Gastrocnemius medialis (tissue), 4 donors: Measurements from ENCODE around the gene PPP1R13L. TPM values are rescaled to one million over a fixed set of nuclear protein-coding genes. Genes with fewer than 3 reads are reported as not detected.
"Not testable (repeated sequence)": the region's sequence is repeated elsewhere in the genome, so short reads cannot be mapped to it uniquely, and the experiment has no call there.

Experiments
- ATAC-seq, 2 donors: fragments of 150-250 bp; one replicate each; pipeline ENCODE4 v1.9.1; 2016
- DNase-seq, 2 donors: peaks; one replicate each; pipeline ENCODE4 v3.0.0-alpha.2; 2019
- H3K27ac ChIP-seq, 4 donors: fragments of 200-600 bp; sonication (generic); 1 replicate in 1 of 4; 2 replicates in 3 of 4; pipeline ENCODE4 v1.5.1; 2016 to 2018; ENCODE audit warnings: mild to moderate bottlenecking in 2 of 4, moderate library complexity in 1 of 4
- H3K27me3 ChIP-seq, 3 donors: fragments of 200-600 bp; sonication (generic) in 2 of 3; 1 replicate in 1 of 3; 2 replicates in 2 of 3; pipeline versions ENCODE4 v1.5.1 to v1.6.0; 2016 to 2019; ENCODE audit warnings: mild to moderate bottlenecking in 1 of 3, moderate library complexity in 1 of 3
- H3K36me3 ChIP-seq, 2 donors: fragments of 200-600 bp; sonication (generic) in 1 of 2; one replicate each; pipeline ENCODE4 v1.5.1; 2017 to 2018
- H3K4me1 ChIP-seq, 2 donors: fragments of 200-600 bp; sonication (generic) in 1 of 2; one replicate each; pipeline ENCODE4 v1.5.1; 2016 to 2017; ENCODE audit warnings: mild to moderate bottlenecking in 2 of 2
- H3K4me3 ChIP-seq, 4 donors: fragments of 200-600 bp; sonication (generic) in 3 of 4; 1 replicate in 1 of 4; 2 replicates in 3 of 4; pipeline ENCODE4 v1.5.1; 2016 to 2019; ENCODE audit warnings: mild to moderate bottlenecking in 2 of 4
- H3K9me3 ChIP-seq, 3 donors: fragments of 200-600 bp; sonication (generic) in 2 of 3; 1 replicate in 1 of 3; 2 replicates in 2 of 3; pipeline ENCODE4 v1.5.1; 2016 to 2019
- POLR2A ChIP-seq, 2 donors: fragments of 450-650 bp; IDR thresholded peaks; one replicate each; pipeline ENCODE4 v1.6.1; 2017; ENCODE audit warnings: antibody characterized with exemption in 2 of 2, mild to moderate bottlenecking in 2 of 2, moderate library complexity in 2 of 2
- in situ Hi-C, 4 donors: fragments of 200-750 bp; cut with MboI; loops; one replicate each; pipeline versions ENCODE4 v1.15.0 to v1.8.0; 2017; ENCODE audit warnings: low sequenced_read_pairs in 4 of 4
- intact Hi-C: fragments of 100-400 bp; cut with DNase I; formaldehyde crosslinking; loops from one replicate; pipeline ENCODE4 v1.15.1; 2023; ENCODE audit warnings: low total_unique reads
- total RNA-seq, 4 donors: library from RNA; depleted of rRNA; stranded (reverse); fragments of >200 nt; gene quantifications; one replicate each; pipeline versions ENCODE4 v1.1.0 to v1.2.3, GENCODE V29; 2016
- TF ChIP-seq, protein P1 (sequence below), 5 experiments: fragments of 450-650 bp in 3 of 5; fragments of 200-600 bp in 2 of 5; sonication (generic) in 2 of 5; IDR thresholded peaks in 4 of 5; conservative IDR thresholded peaks in 1 of 5; 1 replicate in 4 of 5; 2 replicates in 1 of 5; pipeline ENCODE4 v1.5.1; 2016 to 2019; ENCODE audit warnings: antibody characterized with exemption in 5 of 5, mild to moderate bottlenecking in 3 of 5, moderate library complexity in 3 of 5

The PPP1R13L gene
- total RNA-seq, 4 donors from 2014 or later, result 1.1 to 6.9 (median 1.5) TPM

DNA sequence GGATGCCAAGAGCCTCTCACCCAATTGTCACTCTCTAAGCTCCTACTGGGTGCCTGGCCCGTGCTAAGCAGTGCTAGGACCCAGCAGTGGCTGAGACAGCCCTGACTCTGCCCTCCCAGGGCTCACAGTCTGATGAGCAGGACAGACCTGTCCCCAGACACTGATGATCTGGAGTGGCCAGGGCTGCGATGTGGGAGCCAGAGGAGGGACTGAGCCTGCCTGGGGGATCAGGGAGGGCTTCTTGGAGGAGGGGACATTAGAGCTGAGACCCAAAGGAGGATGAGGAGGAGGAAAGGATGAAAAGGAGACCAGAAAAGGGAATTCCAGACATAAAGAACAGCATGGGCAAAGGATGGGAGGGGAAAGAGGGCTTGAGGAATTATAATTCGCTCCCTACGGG, 12.3 kb upstream of the PPP1R13L start:
- TF ChIP-seq, protein P1, sequence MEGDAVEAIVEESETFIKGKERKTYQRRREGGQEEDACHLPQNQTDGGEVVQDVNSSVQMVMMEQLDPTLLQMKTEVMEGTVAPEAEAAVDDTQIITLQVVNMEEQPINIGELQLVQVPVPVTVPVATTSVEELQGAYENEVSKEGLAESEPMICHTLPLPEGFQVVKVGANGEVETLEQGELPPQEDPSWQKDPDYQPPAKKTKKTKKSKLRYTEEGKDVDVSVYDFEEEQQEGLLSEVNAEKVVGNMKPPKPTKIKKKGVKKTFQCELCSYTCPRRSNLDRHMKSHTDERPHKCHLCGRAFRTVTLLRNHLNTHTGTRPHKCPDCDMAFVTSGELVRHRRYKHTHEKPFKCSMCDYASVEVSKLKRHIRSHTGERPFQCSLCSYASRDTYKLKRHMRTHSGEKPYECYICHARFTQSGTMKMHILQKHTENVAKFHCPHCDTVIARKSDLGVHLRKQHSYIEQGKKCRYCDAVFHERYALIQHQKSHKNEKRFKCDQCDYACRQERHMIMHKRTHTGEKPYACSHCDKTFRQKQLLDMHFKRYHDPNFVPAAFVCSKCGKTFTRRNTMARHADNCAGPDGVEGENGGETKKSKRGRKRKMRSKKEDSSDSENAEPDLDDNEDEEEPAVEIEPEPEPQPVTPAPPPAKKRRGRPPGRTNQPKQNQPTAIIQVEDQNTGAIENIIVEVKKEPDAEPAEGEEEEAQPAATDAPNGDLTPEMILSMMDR (IDR thresholded peaks at IDR 0.05 in 4 of 5, conservative IDR thresholded peaks at IDR 0.05 in 1 of 5), result no peak
- TF ChIP-seq POLR2A (IDR thresholded peaks at IDR 0.05), result no peak
- no peak overlapping the region for H3K27ac ChIP-seq

DNA sequence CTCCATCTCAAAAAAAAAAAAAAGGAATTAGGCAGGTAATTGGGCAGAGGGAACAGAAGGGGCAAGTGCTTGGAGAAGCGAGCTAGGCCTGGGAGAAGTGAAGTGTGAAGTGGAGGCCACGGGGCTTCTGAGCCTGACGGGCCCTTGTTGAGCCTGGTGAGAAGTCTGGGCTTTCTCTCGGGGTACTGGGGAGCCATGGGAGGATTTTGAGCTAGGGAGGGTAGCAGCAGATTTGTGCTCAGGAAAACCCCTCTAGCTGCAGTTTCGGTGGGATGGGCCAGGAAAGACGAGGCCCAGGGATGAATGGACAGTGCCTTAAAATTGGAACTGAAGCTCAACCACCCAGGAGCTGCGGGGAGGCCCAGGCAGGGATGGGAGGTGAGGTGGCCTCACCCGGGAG, 9.6 kb upstream of the PPP1R13L start:
- DNase-seq (no peak), ATAC-seq (no peak)
- no peak overlapping the region for H3K4me3 ChIP-seq
- no peak overlapping the region for H3K27ac ChIP-seq
- no peaks in the 10 kb centered on the region for H3K27me3 ChIP-seq
- no peaks in the 10 kb centered on the region for H3K9me3 ChIP-seq
- intact Hi-C loops (no loop called here), in situ Hi-C loops (no loop called here)
- no peaks in the 10 kb centered on the region for H3K4me1 ChIP-seq
- peaks cover 0 to 73% of the 10 kb centered on the region in 2 donors for H3K36me3 ChIP-seq
- no peak for TF ChIP-seq POLR2A (IDR thresholded peaks at IDR 0.05)
- TF ChIP-seq, protein P1 (IDR thresholded peaks at IDR 0.05 in 4 of 5, conservative IDR thresholded peaks at IDR 0.05 in 1 of 5), result no peak

More for the DNA sequence above, 12.3 kb upstream of the PPP1R13L start:
- no peaks in the 10 kb centered on the region for H3K4me1 ChIP-seq
- DNase-seq, result no peak
- H3K27me3 ChIP-seq, result no peaks in the 10 kb centered on the region
- H3K36me3 ChIP-seq, result peaks cover 0 to 68% of the 10 kb centered on the region in 2 donors
- no peaks in the 10 kb centered on the region for H3K9me3 ChIP-seq
- intact Hi-C loops, result no loop called here
- ATAC-seq, result no peak
- in situ Hi-C loops, result no loop called here
- no peak overlapping the region for H3K4me3 ChIP-seq

DNA sequence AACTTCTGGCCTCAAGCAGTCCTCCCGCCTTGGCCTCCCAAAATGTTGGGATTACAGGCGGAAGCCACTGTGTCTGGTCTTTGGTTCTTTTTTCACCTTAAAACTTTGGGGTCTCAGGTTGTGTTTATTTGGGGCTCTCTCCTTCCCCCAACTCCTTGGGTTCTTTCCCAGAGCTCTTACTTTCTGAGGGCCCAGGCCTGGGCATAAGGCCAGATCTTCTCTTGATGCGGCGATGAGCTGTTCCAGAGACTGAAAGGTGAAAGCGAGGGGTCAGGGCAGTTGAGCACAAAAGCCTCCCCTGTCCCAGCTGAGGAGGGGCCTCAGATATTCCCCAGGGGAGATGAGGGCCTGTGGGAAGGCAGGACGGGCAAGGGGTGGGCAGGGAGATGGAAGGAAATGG, 8.6 kb upstream of the PPP1R13L start:
- in situ Hi-C loops, result no loop called here
- Histone ChIP-seq H3K4me3 (no peak overlapping the region), H3K4me1 (no peaks in the 10 kb centered on the region), H3K36me3 (peaks cover 0 to 68% of the 10 kb centered on the region in 2 donors), H3K27ac (no peak overlapping the region), H3K27me3 (no peaks in the 10 kb centered on the region), H3K9me3 (no peaks in the 10 kb centered on the region)
- ATAC-seq (no peak), DNase-seq (no peak)
- intact Hi-C loops, result no loop called here
- TF ChIP-seq POLR2A (IDR thresholded peaks at IDR 0.05), result no peak
- TF ChIP-seq, protein P1 (IDR thresholded peaks at IDR 0.05 in 4 of 5, conservative IDR thresholded peaks at IDR 0.05 in 1 of 5), result no peak

DNA sequence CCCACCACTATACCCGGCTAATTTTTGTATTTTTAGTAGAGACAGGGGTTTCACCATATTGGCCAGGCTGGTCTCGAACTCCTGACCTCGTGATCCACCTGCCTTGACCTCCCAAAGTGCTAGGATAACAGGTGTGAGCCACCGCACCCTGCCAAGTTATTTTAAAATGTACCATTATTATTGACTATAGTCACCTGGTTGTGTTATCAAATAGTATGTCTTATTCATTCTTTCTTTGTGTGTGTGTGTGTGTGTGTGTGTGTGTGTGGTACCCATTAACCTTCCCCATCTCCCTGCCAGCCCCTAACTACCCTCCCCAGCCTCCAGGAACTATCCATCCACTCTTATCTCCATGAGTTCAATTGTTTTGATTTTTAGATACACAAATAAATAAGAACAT, 5.5 kb upstream of the PPP1R13L start:
- in situ Hi-C loops, ATAC-seq, DNase-seq, H3K4me3 ChIP-seq, intact Hi-C loops, H3K27ac ChIP-seq, H3K27me3 ChIP-seq, H3K9me3 ChIP-seq: not testable (repeated sequence)
- peaks cover 13 to 15% of the 10 kb centered on the region in 2 donors for H3K4me1 ChIP-seq
- H3K36me3 ChIP-seq, result peaks cover 0 to 38% of the 10 kb centered on the region in 2 donors

DNA sequence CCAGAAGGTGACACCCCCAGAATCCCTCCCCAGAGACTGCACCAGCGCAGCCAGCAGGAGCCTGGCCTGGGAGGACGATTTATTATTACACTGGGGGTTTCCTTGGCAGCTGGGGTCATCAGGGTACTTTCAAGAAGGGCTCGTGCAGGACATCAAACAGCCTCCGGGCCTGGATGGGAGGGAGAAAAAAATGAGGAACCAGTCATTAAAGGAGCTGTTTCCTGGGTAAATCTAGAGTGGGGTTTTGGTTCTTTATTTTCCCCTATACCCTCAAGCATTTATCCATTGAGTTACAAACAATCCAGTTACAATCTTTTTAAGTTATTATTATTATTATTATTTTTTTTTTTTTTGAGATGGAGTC, 4.7 kb upstream of the PPP1R13L start:
- DNase-seq, result no peak
- TF ChIP-seq POLR2A (IDR thresholded peaks at IDR 0.05), result no peak
- TF ChIP-seq, protein P1 (IDR thresholded peaks at IDR 0.05 in 4 of 5, conservative IDR thresholded peaks at IDR 0.05 in 1 of 5), result no peak
- no peaks in the 10 kb centered on the region for H3K9me3 ChIP-seq
- intact Hi-C loops, result loop anchor here (5.0 kb wide), 1 partner anchor 82 kb away; no protein-coding TSS in a partner anchor
- no peak overlapping the region for H3K27ac ChIP-seq
- no peak for ATAC-seq
- no peak overlapping the region for H3K4me3 ChIP-seq
- H3K36me3 ChIP-seq, result peaks cover 0 to 33% of the 10 kb centered on the region in 2 donors
- peaks cover 19 to 22% of the 10 kb centered on the region in 2 donors for H3K4me1 ChIP-seq
- in situ Hi-C loops, result no loop called here
- H3K27me3 ChIP-seq, result peaks cover 3 to 4% (median 4%) of the 10 kb centered on the region in 3 donors
